Heart left ventricle (tissue), 13 donors: ENCODE results near the gene ZNF630.

Experiments used
- CTCF ChIP-seq, 12 donors: fragments of 200-600 bp; sonication (generic) in 4 of 12; IDR thresholded peaks; one replicate each; pipeline versions ENCODE4 v1.5.0 to v1.8.0; 2018 to 2022; ENCODE audit warnings: antibody characterized with exemption in 12 of 12, mild to moderate bottlenecking in 5 of 12
- POLR2A ChIP-seq, 2 donors: fragments of 450-650 bp; IDR thresholded peaks; one replicate each; pipeline ENCODE4 v1.6.1; 2017; ENCODE audit warnings: antibody characterized with exemption in 2 of 2, mild to moderate bottlenecking in 2 of 2, moderate library complexity in 2 of 2
- donor health status: ischemic (EF 13 %, LVEDD 7.1; RV severe dilation, severe dysfunction).
- donor health status: DM: no; HTN: yes; CAD: no.
- donor health status: DM: no; HTN: no; CAD: no.
- donor health status: ischemic (EF 25% LVEDD 6.9; RV normal size, moderate dysfunction).
- donor health status: ischemic (EF 25% LVEDD 5.7; RV mildly dilated, moderate dysfunction).
- donor health status: ischemic (EF 35%, LVEDD 5.7; RV mildly dilated, moderate dysfunction).
- donor health status: nonischemic (EF 11% LVEDD 7.7; RV severe dilation, severe dysfunction).
- donor health status: DM: yes; HTN: yes; CAD: no.
- donor health status: PGD.
- donor health status: ischemic (EF 29% LVEDD 5.4; RV normal size, mild dysfunction).
- donor health status: nonischemic (EF 23%, LVEDD 6.1; RV moderate dilation, normal function).

DNA sequence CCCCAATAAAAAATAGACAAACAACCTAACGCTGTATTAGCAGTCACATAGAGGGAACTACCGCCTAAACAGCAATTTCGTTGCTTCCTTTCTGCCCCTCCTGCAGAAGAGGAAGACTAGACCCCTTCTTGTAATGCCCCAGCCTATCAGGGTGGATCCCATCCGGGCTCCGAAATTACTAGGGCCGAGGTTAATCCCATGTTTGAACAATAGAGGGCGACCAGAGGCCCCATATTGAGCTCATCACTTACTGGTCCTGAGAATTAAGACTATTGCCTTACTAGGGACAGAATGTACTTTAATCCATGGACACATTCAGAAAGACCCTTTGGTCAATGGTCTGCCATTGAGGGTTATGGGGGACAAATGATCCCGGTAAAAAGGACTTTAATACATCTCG, 11.8 kb upstream of the ZNF630 start:
- TF ChIP-seq POLR2A (IDR thresholded peaks at IDR 0.05): no peak
- TF ChIP-seq CTCF (IDR thresholded peaks at IDR 0.05): peak; percentile 39 to 61 (median 48)
